HepG2 (cell line): ENCODE measurements around the gene TANC2.

Experiments
- ARNTL ChIP-seq: sonication (generic); formaldehyde crosslinking; IDR thresholded peaks from 2 replicates; pipeline ENCODE4 v1.4.0; 2020; ENCODE audit warnings: mild to moderate bottlenecking, missing genetic modification reagents
- CTCF ChIP-seq: sonication (generic); formaldehyde crosslinking; IDR thresholded peaks from 2 replicates; pipeline ENCODE4 v1.5.0; 2020; ENCODE audit warnings: mild to moderate bottlenecking, missing genetic modification reagents, moderate library complexity
- ERF ChIP-seq: IDR thresholded peaks from 2 replicates; pipeline ENCODE4 v1.6.1; 2018; ENCODE audit warnings: missing biosample characterization, missing genetic modification reagents
- KLF11 ChIP-seq: IDR thresholded peaks from 2 replicates; pipeline ENCODE4 v1.6.1; 2016; ENCODE audit warnings: missing compliant biosample characterization
- MYC ChIP-seq: sonication (generic); formaldehyde crosslinking; IDR thresholded peaks from 2 replicates; pipeline ENCODE4 v1.9.0; 2021; ENCODE audit warnings: missing genetic modification reagents, borderline replicate concordance
- PBX3 ChIP-seq: sonication (generic); formaldehyde crosslinking; IDR thresholded peaks from 2 replicates; pipeline ENCODE4 v1.8.1; 2023; ENCODE audit warnings: missing genetic modification reagents, inconsistent platforms, borderline replicate concordance
- PHF20 ChIP-seq: sonication (generic); formaldehyde crosslinking; IDR thresholded peaks from 2 replicates; pipeline ENCODE4 v1.5.0; 2020; ENCODE audit warnings: mild to moderate bottlenecking, missing genetic modification reagents
- POLR2A ChIP-seq, 2 experiments: IDR thresholded peaks; 2 replicates each; pipeline ENCODE4 v1.6.1; 2011; ENCODE audit warnings: low read depth in 2 of 2, low read length in 2 of 2, mild to moderate bottlenecking in 1 of 2, moderate library complexity in 1 of 2; ENCODE audit not compliant: insufficient read depth in 1 of 2
- RNF2 ChIP-seq: fragments of 450-650 bp; conservative IDR thresholded peaks from 2 replicates; pipeline ENCODE4 v1.6.1; 2016; ENCODE audit warnings: low read depth
- SRSF1 ChIP-seq: fragments of 200-400 bp; formaldehyde crosslinking; optimal IDR thresholded peaks from 2 replicates; pipeline ENCODE3; 2017; ENCODE audit warnings: mild to moderate bottlenecking, low read depth, low read length, moderate library complexity
- TCF12 ChIP-seq, 2 experiments: fragments of 450-650 bp in 1 of 2; sonication (generic) in 1 of 2; formaldehyde crosslinking in 1 of 2; IDR thresholded peaks; 2 replicates each; pipeline versions ENCODE4 v1.6.1 to v1.8.0; 2017 to 2022; ENCODE audit warnings: antibody characterized with exemption in 1 of 2, mild to moderate bottlenecking in 1 of 2, missing genetic modification reagents in 1 of 2, moderate library complexity in 1 of 2
- ZNF232 ChIP-seq: sonication (generic); formaldehyde crosslinking; IDR thresholded peaks from 2 replicates; pipeline ENCODE4 v1.4.0; 2020; ENCODE audit warnings: missing genetic modification reagents, borderline replicate concordance

DNA sequence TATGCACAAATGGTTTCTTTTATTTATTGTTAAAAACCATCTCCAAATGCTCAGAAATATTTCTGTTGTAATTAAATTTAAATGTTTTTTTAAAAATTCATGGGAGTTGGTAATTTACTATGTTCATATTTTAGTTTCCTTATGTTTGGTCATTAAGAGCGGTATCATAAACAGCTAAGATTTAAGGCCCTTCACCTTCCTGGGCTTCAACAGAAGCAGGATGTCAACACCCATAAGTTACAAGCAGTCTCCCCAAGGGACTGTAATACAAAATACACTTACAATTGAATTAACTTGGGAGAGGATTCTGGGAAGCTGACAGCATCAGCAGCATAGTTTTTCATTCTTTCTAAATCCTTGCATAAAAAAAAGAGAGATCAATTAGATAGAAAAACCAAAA is 30.9 kb upstream of the TANC2 start:
- TF ChIP-seq TCF12 (IDR thresholded peaks at IDR 0.05) = no peak
- no peak for TF ChIP-seq TCF12 (CRISPR knock-in tag; IDR thresholded peaks at IDR 0.05)
- TF ChIP-seq CTCF (CRISPR knock-in tag) = no peak
- TF ChIP-seq MYC (CRISPR knock-in tag) = no peak
- TF ChIP-seq SRSF1 = no peak
- no peak for TF ChIP-seq ARNTL (CRISPR knock-in tag)
- no peak for TF ChIP-seq RNF2
- no peak for TF ChIP-seq ZNF232 (CRISPR knock-in tag)
- TF ChIP-seq ERF (CRISPR knock-in tag) = no peak
- no peak for TF ChIP-seq PHF20 (CRISPR knock-in tag)
- TF ChIP-seq POLR2A (IDR thresholded peaks at IDR 0.05; ENCODE audit: insufficient read depth in 1 of 2, low read depth in 2 of 2, low read length in 2 of 2) = no peak
- TF ChIP-seq KLF11 (CRISPR knock-in tag) = no peak
- TF ChIP-seq PBX3 (CRISPR knock-in tag) = no peak
